ENCODE measurements around the gene RHOBTB3.

DNA sequence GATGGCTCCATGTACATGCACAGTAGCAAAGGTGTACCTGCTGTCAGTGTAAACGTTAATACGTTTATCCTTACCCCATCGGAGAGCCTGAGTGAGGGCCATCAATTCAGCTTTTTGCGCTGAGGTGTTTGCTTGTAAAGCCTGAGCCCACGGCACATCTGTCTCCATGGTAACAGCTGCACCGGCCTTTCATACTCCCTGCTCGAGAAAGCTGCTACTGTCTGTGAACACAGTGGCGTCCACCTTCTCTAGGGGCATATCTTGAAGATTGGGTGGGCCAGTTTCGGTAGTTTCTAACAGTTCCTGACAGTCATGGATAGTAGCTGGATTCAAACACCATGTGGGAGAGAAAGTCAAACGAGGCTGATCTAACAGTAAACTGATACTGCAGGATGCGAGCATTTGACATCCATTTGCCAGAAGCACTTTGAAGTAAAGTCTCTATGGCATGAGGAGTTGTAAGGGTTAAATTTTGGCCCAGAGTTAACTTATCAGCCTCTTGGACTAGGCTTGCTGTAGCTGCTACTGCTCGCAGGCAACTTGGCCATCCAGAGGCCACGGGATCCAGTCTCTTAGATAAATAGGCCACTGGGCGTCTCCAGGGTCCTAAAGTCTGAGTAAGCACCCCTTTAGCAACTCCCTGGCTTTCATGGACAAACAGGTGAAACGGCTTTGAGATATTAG, 21.0 kb upstream of the RHOBTB3 start:
- no peak for TF ChIP-seq CTCF (IDR thresholded peaks at IDR 0.05)
- no peak for TF ChIP-seq POLR2AphosphoS5 (IDR thresholded peaks at IDR 0.05; ENCODE audit: low read depth, low read length)
- TF ChIP-seq REST (IDR thresholded peaks at IDR 0.05; ENCODE audit: insufficient read depth in 1 of 2, low read depth in 2 of 2, low read length in 1 of 2): no peak
- no peak for TF ChIP-seq TCF7L2 (IDR thresholded peaks at IDR 0.05; ENCODE audit: low read depth, low read length)
- no peak for TF ChIP-seq SIN3A (IDR thresholded peaks at IDR 0.05; ENCODE audit: borderline replicate concordance, insufficient read depth, low read depth, low read length)

Measured in Panc1 (cell line).